M059J (cell line): ENCODE results near the gene ADAMTSL5. TPM values are rescaled to one million over a fixed set of nuclear protein-coding genes. Genes with fewer than 3 reads are reported as not detected.

Experiments used
- DNase-seq: peaks from one replicate; pipeline ENCODE4 v3.0.0-alpha.2; 2012; ENCODE audit warnings: low read depth
- total RNA-seq: library from RNA; depleted of rRNA; stranded (reverse); fragments of >200 nt; shearing (Covaris generic); gene quantifications from 2 replicates; pipeline ENCODE4 v1.2.3, GENCODE V29; 2014

The ADAMTSL5 gene
- total RNA-seq, 1 experiment from 2014 or later, result 3.7 TPM

DNA sequence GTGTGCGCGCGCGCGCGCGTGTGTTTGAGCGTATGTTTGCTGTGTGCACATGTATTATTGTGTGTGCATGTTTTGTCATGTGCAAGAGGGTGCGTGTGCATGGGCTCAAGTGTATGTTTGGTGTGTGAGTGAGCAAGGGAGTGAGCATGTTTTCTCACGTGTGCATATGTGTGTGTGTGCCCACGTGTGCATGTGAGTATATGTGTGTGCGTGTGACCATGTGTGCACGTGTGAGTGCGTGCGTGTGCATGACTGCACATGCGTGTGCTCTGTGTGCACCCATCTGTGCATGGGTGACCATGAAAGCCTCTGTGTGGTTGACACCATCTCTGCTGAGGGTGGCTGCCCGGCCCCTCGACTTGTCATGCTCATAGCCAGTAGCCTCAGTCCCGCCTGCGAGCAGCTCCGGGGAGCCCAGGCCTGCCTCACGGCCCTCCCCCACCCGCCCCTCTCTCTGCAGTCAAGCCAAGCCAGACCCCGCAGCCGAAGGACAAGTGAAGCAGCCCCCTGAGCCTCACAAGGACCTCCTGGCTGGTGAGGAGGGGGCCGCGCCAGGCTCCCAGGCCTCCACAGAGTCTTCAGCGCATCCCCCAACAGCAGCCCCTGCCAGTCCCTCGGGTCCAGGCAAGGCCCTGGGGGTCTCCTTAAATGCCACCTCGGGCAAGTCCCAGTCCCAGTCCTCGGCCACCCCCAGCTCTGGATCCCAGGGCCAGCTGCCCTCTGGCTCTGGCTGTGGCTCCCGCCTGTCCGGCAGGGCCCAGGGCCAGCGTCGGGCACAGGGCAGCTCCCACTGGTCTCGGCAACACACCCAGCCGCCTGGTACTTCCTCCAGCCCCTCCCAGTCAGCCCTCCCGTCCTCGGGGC is 15.9 kb downstream of the ADAMTSL5 start:
- no peak for DNase-seq

DNA sequence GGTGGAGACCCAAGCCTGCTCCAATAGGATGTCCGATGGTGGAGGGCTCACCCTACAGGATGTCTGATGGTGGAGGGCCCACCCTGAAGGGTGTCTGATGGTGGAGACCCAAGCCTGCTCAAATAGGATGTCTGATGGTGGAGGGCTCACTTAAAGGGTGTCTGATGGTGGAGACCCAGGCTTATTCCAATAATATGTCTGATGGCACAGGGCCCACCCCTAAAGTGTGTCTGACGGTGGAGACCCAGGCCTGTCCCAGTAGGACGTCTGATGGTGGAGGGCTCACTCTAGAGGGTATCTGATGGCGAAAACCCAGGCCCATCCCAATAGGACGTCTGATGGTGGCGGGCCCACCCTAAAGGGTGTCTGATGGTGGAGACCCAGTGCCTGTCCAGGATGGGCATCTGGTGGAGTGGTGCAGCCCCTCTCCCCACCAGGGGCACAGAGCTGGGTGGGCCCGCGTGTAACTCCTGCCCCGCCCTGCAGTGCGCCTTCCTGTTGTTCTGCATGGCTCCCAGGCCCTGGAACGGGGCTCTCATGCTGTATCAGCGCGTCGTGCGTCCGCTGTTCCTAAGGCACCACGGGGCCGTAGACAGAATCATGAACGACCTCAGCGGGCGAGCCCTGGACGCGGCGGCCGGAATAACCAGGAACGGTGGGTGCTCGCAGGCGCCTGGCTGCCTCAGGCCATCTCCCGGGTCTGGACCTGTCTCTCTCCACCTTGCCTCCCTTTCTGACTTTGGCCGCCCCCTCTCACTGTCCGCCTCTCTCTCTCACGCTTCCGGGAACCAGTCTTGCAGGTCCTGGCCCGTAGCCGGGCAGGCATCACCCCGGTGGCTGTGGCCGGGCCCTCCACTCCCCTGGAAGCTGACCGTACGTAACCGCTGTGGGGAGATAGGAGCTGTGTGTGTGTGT is 16.8 kb downstream of the ADAMTSL5 start:
- DNase-seq, result no peak

DNA sequence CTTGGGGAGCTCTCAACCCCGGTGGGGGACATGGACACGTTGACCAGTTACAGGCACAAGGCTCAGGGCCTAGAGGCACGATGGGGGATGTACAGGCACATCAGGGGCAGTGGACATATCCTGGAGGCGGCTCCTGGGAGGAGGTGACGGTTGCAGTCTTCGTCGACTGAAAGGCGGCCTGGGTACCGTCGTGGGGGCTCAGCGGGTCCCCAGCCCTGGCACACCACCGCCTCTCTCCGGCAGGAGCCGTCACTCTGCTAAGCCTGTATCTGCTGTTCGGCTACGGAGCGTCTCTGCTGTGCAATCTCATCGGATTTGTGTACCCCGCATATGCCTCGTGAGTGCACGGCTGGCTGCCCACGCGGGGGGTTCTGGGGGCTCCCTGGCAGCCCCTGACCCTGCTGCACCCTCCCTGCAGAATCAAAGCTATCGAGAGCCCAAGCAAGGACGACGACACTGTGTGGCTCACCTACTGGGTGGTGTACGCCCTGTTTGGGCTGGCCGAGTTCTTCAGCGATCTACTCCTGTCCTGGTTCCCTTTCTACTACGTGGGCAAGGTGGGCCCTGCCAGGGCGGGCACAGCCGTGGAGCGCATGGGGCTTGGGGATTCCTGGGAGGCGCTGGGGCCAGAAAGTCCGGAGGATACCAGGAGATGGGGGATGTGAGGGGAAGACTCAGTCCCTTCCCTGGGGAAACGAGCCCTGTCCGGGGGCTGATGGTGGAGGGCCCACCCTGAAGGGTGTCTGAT is 17.6 kb downstream of the ADAMTSL5 start:
- DNase-seq, result no peak

DNA sequence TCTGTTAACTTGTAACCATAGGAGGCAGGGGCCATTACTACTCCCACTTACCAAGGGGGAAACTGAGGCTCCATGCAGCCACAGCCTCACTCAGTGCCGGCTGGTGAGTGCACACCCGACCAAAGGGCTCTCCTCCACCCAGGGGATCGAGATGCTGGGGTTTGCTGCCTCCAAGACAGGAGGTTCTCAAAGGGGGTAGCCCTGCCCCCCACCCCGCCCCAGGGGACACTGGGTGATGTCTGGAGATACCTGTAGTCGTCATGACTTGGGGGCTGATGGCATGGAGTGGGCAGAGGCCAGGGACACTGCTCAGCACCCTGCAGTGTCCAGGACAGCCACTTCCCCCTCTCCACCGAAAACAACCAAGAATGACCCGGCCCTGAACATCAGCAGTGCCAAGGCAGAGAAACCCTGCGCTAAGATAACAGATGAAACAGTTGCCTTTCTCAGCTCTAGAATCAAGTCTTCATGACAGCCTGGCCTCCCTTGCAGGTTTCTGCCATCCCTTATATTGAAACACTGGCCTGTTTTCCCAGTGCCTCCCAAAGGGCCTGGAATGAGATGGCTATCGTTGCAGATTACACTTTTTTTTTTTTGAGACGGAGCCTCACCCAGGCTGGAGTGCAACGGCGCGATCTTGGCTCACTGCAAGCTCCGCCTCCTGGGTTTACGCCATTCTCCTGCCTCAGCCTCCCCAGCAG is 18.6 kb downstream of the ADAMTSL5 start:
- no peak for DNase-seq

DNA sequence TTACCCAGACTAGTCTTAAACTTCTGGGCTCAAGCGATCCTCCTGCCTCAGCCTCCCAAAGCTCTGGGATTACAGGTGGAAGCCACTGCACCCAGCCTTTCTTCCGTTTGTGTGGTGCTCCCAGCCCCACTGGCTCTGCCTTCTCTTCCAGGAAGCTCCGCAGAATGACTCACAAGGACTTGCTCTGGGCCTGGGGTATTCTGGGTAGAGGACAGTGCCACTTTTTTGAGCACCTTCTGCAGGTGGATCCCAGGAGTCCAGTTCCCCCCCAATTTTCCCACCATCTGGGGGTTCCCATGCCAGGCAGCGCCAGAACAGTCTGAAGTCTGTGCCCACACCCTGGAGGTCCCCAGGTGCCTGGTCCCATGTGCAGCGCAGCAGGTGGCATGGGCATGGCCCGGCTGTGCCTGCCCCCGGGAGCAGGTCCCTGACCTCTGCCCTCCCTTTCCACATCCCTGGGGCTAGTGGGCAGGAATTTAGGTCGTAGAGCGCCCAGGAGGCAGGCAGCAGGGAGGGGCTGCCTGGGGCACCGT is 20.3 kb downstream of the ADAMTSL5 start:
- DNase-seq, result peak; percentile 61

DNA sequence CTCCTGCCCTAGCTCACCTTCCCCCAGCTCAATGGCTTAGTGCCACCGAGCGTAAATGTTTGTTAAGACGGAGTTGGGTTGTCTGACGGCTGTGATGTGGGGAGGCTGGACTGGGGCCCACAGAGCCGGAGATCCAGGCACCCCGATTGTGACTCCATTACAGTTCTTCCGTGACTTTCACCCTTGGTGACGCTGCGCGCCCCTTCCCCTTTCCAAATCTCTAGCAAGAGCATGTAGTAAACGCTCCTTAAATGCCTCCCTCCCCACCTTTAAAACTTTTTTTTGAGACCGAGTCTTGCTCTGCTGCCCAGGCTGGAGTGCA is 21.0 kb downstream of the ADAMTSL5 start:
- no peak for DNase-seq

DNA sequence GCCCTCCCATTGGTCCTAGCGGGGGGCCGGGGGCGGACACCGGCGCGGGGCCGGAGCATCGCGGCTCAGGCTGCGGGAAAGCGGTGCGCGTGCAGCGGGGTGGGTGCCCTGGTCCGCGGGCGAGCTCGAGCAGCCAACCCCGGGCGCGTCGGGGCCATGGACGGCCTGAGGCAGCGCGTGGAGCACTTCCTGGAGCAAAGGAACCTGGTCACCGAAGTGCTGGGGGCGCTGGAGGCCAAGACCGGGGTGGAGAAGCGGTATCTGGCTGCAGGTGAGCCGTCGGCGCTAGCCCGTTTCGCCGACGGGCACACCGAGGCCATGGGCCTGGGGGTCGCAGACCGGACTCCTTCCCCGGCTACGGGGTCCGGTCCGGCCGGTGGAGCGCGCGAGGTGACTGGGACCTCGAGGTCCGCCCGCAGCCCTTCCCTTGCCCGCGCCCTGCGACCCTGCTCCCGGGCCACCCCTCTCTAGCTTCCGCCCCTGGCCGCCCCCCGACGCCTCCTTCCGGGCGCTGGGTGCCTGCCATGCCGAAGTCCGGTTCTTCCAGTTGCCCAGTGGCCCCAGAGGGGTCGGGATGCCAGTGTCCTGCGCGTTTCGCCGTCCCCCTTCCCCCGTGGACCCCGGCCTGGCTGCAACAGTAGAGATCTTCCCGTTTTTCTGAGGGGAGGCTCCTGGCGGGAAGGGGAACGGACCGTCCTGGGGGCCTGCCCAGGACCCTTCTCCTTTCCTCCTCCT is 21.5 kb downstream of the ADAMTSL5 start, which contains the start of gene REEP6:
Gene REEP6 (plus strand): TSS at position 68 of the 735 bp plus-strand sequence. CDS start 89 bp downstream, at position 157.
- no peak for DNase-seq

DNA sequence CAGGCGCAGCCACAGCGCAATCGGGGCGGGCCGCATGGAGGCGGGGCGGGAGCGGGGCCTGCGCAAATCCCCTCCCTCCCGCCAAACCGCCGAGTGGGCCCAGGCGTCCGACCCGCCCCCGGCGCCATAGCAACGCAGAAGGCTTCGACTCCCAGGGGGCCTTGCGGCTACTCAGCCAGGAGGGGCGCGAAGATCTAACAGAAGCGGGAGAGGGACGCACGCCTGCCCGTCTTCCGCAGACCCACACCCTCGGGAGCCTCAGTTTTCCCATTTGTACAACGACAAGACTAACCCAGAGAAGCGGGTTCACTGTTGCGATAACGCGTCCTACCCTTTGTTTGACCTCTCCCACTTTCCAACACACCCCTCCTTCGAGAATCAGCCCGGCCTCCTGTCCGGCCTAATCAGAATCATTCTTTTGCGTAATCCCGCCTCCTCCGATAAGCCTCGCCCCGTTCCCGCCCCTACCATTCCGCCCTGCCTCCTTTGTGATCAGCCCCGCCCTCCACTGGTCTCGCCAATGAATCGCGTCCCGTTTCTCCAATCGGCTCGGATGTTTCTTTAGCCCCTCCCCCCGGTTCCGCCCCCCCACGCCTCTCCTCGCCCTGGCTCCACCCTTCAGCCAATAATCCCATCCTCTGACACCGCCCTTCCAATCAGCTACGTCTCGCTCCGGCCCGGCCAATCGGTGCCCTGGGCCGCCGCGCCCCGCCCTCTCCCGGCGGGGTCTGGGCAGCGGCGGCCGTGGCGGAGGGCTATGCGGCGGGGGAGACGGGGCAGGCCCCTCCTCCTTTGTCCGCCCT is 22.3 kb downstream of the ADAMTSL5 start, which contains the start of gene PCSK4:
Gene PCSK4 (minus strand): TSS at position 40 of the 803 bp plus-strand sequence. CDS start 4 bp downstream, at position 36.
- DNase-seq, result peak; percentile 97

DNA sequence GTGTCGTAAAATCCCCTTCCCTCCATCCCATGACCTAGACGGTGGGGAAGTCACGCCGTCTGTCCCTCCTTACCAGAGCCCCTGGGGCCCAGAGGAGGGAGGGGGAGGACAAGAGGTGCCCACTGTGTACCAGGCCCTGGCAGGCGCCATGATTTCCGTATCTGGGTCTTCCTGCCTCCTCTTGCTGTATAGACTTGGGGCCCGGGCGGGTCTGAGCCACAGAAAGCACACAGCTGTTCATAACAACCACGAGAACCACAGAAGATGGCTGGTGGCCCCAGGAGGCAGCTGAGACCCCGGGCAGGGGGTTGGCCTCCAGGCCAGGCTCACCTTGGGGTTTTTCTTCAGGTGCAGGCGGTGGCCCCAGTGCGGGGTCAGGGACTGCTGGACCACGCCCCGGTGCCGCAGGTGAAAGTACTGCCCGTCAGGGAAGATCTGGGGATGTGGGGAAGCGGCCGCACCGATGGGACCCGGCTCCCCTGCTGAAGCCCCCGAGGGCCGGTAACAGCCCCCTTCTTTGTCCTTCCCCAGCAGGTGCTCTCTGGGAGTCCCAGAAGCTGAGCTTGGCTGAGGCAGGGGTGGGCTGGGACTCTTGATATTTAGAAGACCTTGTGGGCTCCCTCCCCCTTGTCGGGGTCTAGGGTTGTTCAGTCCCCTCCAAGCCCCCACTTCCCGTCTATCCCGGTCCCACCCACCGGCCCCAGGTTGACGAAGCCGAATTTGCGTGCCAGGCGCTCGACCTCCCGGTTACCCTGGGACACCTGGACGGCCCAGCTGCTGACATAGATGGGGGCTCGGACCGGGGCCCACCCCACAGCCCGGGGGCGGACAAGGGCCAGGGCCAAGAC is 23.1 kb downstream of the ADAMTSL5 start:
- DNase-seq, result no peak

DNA sequence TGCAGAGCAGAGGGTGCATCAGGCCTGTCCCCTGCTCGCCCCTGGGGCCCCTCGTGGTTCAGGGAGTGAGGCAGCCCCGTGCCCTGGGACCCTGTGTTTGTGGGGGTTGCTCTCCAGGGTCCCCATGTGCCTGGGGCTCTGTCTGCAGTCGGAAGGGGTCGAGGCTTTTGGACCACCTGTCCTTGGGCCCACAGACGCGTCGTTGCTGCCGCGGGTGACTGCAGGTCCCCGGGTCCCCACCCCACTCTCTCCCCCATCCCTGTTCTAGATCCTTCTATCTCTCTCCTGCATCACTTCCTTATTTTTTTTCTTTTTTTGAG is 24.6 kb downstream of the ADAMTSL5 start:
- no peak for DNase-seq

DNA sequence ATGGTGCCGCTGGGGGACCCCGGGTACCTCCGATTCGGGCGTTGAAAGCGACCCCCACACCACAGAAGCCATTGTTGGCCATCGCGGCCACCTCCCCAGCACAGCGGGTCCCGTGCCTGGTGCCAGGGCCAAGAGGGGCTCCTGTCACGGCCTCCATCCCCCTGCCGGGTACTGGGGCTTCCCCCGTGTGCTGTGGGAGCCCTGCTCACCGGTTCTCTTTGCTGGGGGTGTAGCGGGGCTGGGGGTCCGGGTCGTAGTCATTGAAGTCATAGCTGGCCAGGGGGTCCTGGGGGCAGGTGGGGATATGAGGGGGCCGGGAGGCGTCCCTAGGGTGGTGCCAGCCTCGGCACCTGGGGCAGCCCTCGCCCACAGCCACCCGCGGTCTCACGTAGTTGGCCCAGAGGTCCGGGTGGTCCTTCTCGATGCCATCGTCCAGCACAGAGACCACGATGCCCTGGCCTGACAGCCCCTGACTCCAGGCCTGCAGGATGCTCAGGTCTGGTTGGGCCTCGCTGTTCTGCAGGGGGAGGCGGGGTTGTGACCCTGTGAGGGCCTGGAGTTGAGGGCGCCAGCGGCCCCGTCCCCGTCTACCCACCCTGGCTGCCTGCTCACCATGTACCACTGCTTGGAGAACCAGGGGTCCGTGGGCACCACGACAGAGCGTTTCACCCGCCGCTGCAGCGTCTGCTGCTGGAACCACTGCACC is 25.1 kb downstream of the ADAMTSL5 start:
- no peak for DNase-seq

DNA sequence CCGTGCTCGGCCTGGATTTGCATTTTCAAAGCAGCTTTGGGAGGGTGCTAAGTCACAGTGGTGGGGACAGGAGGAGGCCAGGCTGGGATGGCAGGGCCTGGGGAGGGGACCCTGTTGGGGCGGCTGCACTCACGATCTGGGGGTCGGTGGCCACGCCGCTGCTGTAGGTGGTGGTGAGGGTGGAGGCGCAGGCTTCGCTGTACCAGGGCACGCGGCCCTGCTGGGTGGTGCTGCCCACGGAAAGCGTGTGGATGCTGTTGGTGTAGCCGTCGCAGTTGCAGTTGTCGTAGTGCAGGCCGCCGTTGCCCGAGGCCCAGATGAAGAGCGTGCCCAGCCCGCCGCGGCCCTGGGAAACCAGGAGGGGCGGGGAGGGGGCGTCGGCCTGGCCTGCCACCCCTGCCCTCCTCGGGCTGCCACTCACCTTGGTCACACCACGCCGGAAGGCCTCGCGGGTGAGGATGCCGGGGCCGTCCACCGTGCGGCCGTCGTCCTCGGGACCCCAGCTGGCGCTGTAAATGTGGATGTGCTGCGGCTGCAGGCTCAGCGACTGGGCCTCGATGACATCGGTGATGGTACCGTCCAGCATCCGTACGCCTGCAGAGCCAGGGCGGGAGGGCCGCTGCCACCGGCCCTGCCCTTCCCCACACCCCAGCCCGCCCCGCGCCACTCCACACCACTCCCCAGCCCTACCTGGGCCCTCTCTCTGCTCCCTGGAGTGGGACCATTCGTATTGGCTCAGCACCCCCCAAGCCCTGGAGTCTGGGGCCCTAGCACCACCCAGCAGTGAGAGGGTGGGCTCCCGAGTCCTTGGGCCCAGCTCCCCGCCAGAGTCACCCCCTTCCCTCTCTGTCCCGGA is 25.9 kb downstream of the ADAMTSL5 start:
- DNase-seq, result no peak

DNA sequence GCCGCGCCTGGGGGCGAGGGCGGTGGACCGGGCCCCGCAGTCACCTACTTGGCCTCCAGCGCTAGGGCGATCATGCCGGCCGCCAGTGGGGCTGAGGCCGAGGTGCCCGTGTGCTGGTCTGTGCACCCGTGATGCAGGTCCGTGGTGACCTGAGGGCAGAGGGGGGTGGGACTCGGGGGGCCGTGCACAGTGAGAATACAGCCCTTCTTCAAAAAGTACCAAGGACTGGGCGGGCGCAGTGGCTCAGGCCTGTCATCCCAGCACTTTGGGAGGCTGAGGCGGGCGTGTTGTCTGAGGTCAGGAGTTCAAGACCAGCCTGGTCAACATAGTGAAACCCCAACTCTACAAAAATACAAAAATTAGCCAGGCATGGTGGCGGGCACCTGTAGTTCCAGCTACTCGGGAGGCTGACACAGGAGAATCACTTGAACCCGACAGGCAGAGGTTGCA is 28.8 kb downstream of the ADAMTSL5 start:
- DNase-seq, result no peak

DNA sequence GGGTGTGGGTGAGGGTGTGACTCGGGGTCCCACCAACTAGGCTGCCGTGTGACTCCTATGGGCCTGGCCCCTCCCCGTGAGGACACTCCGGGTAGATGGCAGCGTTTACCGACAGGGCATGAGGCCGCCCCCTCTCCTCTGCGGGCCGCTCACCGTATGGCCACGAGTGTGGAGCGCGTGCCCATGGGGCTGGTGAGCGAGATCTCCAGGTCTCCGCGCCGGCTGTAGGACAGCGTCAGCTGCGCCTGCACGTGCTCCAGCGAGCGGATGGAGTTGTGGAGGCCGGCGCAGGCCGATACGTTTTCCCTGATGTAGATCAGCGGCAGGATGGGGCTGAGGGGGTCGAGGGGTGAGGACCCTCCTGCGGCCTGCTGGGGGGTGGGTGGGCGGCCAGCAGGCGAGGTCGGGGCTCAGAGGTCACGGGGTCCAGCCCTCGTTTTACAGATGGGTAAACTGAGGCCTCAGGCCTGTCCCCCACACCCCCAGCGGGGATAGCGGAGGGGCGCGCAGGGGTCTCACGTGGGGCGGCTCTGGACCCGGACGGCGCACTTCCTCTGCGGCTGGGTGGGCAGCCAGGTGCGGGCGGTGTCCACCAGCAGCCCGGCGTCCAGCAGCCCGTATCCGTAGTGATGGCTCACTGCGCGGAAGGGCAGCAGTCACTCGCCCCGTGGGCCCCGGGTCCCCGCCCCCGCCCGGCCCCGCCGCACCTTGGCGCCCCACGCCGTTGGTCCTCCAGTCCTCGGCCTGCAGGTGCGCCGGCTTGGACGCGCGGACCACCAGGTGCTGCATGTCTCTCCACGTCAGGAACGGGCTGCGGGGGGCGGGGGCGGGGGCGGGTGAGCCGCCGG is 29.5 kb downstream of the ADAMTSL5 start:
- DNase-seq, result no peak

DNA sequence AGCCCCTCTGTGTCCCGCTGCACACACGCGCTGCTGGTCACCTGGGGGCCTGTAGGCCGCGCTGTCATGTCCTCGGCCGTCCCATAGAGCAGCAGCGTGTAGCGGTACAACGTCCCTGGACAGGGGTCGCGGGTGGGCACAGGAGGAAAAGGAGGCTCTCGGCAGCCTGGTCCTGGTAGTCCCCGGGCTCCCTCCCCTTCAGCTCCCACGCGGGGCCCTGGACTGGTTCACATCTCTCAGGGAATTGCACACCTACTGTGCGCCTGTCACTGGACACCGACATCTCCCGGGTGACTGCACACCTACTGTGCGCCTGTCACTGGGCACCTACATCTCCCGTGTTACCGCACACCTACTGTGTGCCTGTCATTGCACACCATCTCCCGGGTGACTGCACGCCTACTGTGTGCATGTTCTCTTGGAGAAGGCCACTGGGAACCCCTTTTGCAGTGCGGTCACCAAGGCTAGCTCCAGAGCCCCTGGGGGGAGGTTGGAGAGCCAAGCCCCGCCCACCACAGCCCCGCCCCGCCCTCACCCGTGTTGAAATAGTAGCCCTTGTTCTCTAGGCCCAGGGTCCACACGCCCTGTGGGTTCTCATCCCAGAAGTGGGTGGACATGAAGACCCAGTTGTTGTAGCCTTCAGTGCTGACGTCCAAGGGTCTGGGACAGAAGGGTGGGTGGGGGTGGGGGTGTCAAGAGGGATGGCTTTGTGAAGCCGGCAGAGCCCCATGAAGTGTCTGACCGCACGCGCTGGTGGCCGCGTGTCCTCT is 30.3 kb downstream of the ADAMTSL5 start:
- no peak for DNase-seq
